K562 (cell line): ENCODE measurements around the gene P4HTM. TPM values are rescaled to one million over a fixed set of nuclear protein-coding genes. Genes with fewer than 3 reads are reported as not detected.
A peak's percentile ranks its signal among the peaks of the same experiment; 100 is the strongest.

ENCODE experiments used
- BRCA1 ChIP-seq, 2 experiments: fragments of 450-650 bp in 1 of 2; sonication (generic) in 1 of 2; formaldehyde crosslinking in 1 of 2; IDR thresholded peaks; 2 replicates each; pipeline versions ENCODE4 v1.5.0 to v1.6.1; 2017 to 2020; ENCODE audit warnings: mild to moderate bottlenecking in 1 of 2, missing genetic modification reagents in 1 of 2
- BRD9 ChIP-seq: fragments of 450-650 bp; IDR thresholded peaks from 2 replicates; pipeline ENCODE4 v1.6.1; 2018; ENCODE audit warnings: low read depth; ENCODE audit not compliant: partially characterized antibody
- CCNT2 ChIP-seq: IDR thresholded peaks from 2 replicates; pipeline ENCODE4 v1.6.1; 2011; ENCODE audit warnings: borderline replicate concordance, low read depth, mild to moderate bottlenecking, moderate library complexity, mixed read lengths, low read length; ENCODE audit not compliant: insufficient read length; ENCODE audit errors: extremely low read depth
- CTCF ChIP-seq, 3 experiments: IDR thresholded peaks in 2 of 3; conservative IDR thresholded peaks in 1 of 3; 2 replicates each; pipeline ENCODE4 v1.5.1; 2011 to 2012; ENCODE audit warnings: low read length in 3 of 3, mild to moderate bottlenecking in 3 of 3, control low read depth in 2 of 3, improper control_type of control experiment in 1 of 3, inconsistent platforms in 1 of 3, low read depth in 1 of 3, mixed read lengths in 1 of 3, moderate library complexity in 1 of 3; ENCODE audit not compliant: insufficient read depth in 2 of 3
- E2F1 ChIP-seq: sonication (generic); formaldehyde crosslinking; IDR thresholded peaks from 2 replicates; pipeline ENCODE4 v1.8.1; 2023; ENCODE audit warnings: mild to moderate bottlenecking, missing genetic modification reagents, moderate library complexity
- HCFC1 ChIP-seq: IDR thresholded peaks from 2 replicates; pipeline ENCODE4 v1.6.1; 2012; ENCODE audit warnings: low read depth, low read length, improper control_type of control experiment
- HNRNPUL1 ChIP-seq: fragments of 200-400 bp; formaldehyde crosslinking; IDR thresholded peaks from 2 replicates; pipeline ENCODE4 v1.6.1; 2017; ENCODE audit warnings: low read length
- MBD2 ChIP-seq: sonication (generic); IDR thresholded peaks from 2 replicates; pipeline ENCODE4 v1.6.1; 2016; ENCODE audit warnings: low read depth, borderline replicate concordance
- MCM3 ChIP-seq: fragments of 450-650 bp; IDR thresholded peaks from 2 replicates; pipeline ENCODE4 v1.6.1; 2016
- MTA1 ChIP-seq: fragments of 450-650 bp; IDR thresholded peaks from 2 replicates; pipeline ENCODE4 v1.6.1; 2017; ENCODE audit warnings: borderline replicate concordance
- PPARD ChIP-seq: fragments of 250-450 bp; sonication (Bioruptor Pico); IDR thresholded peaks from 2 replicates; pipeline ENCODE4 v1.8.0; 2022; ENCODE audit warnings: inconsistent platforms, mild to moderate bottlenecking, moderate library complexity
- SMC3 ChIP-seq: conservative IDR thresholded peaks from 2 replicates; pipeline ENCODE4 v1.6.1; 2011; ENCODE audit warnings: low read depth, low read length, improper control_type of control experiment; ENCODE audit not compliant: insufficient read depth
- SNRNP70 ChIP-seq: fragments of 200-400 bp; formaldehyde crosslinking; optimal IDR thresholded peaks from 2 replicates; pipeline ENCODE3; 2017; ENCODE audit warnings: low read depth, low read length
- TBL1XR1 ChIP-seq, 2 experiments: IDR thresholded peaks; 2 replicates each; pipeline ENCODE4 v1.6.1; 2012; ENCODE audit warnings: improper control_type of control experiment in 2 of 2, low read length in 2 of 2, mild to moderate bottlenecking in 1 of 2
- ZNF175 ChIP-seq: fragments of 200-800 bp; sonication (Bioruptor generic); IDR thresholded peaks from 2 replicates; pipeline ENCODE4 v1.6.1; 2016; ENCODE audit warnings: low read depth, mild to moderate bottlenecking, missing genetic modification characterization, missing compliant biosample characterization
- ZNF592 ChIP-seq: fragments of 450-650 bp; IDR thresholded peaks from 2 replicates; pipeline ENCODE4 v1.6.1; 2017; ENCODE audit warnings: antibody characterized with exemption, mild to moderate bottlenecking
- ZNF639 ChIP-seq, 2 experiments: fragments of 200-800 bp in 1 of 2; sonication (Bioruptor generic) in 1 of 2; sonication (generic) in 1 of 2; formaldehyde crosslinking in 1 of 2; IDR thresholded peaks in 1 of 2; conservative IDR thresholded peaks in 1 of 2; 2 replicates each; pipeline versions ENCODE4 v1.5.0 to v1.6.1; 2016 to 2020; ENCODE audit warnings: missing compliant biosample characterization in 1 of 2, missing genetic modification characterization in 1 of 2, missing genetic modification reagents in 1 of 2
- polyA plus RNA-seq, 8 experiments: library from polyadenylated mRNA; depleted of rRNA in 4 of 8; stranded (reverse) in 5 of 8; unstranded in 3 of 8; fragments of >200 nt; fragmentation: Nextera tagmentation in 2 of 8; fragmentation: Illumina TruSeq in 1 of 8; extraction: Ambion mirVana in 2 of 8; extraction: Trizol in 1 of 8; gene quantifications; 2 replicates each; pipeline versions ENCODE4 v1.2.1 to v1.2.3, GENCODE V29; 2011 to 2014; ENCODE audit warnings: inconsistent platforms in 1 of 8, missing spikeins in 1 of 8
- total RNA-seq, 7 experiments: library from RNA; depleted of rRNA in 6 of 7; stranded (reverse); fragments of >200 nt in 6 of 7; fragmentation: Illumina TruSeq in 2 of 7; extraction: Trizol in 2 of 7; gene quantifications; 2 replicates each; pipeline versions ENCODE4 v1.2.1 to v1.2.3, GENCODE V29; 2011 to 2021; ENCODE audit warnings: low replicate concordance in 1 of 7

Gene P4HTM
- total and polyA plus RNA-seq, 9 of the 15 experiments (the other 6 are each of a cell fraction or from before 2014, with no cell fraction given), result 0.09 to 0.66 (median 0.25) TPM; not detected in 2

GRCh38 chr3:48989796-48990635 is at the start of gene P4HTM (continued):
- peak; percentile 69; the same call in 1 of the 2 replicates for TF ChIP-seq ZNF592
- no peak for TF ChIP-seq MCM3
- no peak for TF ChIP-seq HNRNPUL1
- TF ChIP-seq PPARD, result no peak
- TF ChIP-seq CTCF (IDR thresholded peaks at IDR 0.05 in 2 of 3, conservative IDR thresholded peaks at IDR 0.05 in 1 of 3; ENCODE audit: insufficient read depth in 2 of 3, low read depth in 1 of 3, low read length in 3 of 3), result peak; percentile 58 to 74 (median 64)
- TF ChIP-seq TBL1XR1 (IDR thresholded peaks at IDR 0.05; ENCODE audit: low read length in 2 of 2), result peak in 1 of 2 experiments; percentile 60; a peak in 1 of 4 replicates
- TF ChIP-seq BRCA1 (IDR thresholded peaks at IDR 0.05), result no peak
- TF ChIP-seq BRCA1 (CRISPR knock-in tag; IDR thresholded peaks at IDR 0.05), result no peak
- TF ChIP-seq ZNF639 (CRISPR knock-in tag; conservative IDR thresholded peaks at IDR 0.05 in 1 of 2, IDR thresholded peaks at IDR 0.05 in 1 of 2), result no peak
- no peak for TF ChIP-seq SMC3
- no peak for TF ChIP-seq BRD9
- peak; percentile 23; the same call in 1 of the 2 replicates for TF ChIP-seq HCFC1
- TF ChIP-seq ZNF175 (CRISPR knock-in tag), result no peak
- peak; percentile 34 for TF ChIP-seq CCNT2
- TF ChIP-seq MBD2, result no peak; the same call in 1 of the 2 replicates
- peak; percentile 84 for TF ChIP-seq MTA1
- TF ChIP-seq E2F1 (CRISPR knock-in tag), result no peak
- TF ChIP-seq SNRNP70, result no peak
